Esophagus mucosa (tissue), 1 donor: Measurements from ENCODE around the gene VDAC1. TPM values are rescaled to one million over a fixed set of nuclear protein-coding genes. Genes with fewer than 3 reads are reported as not detected.

Source experiments
- ATAC-seq: fragments of 200-7000 bp; cut with Tn5 transposase; one replicate; pipeline ENCODE4 v1.9.1; 2020
- total RNA-seq: library from RNA; stranded (reverse); gene quantifications from one replicate; pipeline ENCODE4 v1.2.4, GENCODE V29; 2023
- donor health status: DM: yes; HTN: yes; CAD: no.

The VDAC1 gene
- total RNA-seq, 1 donor from 2014 or later, result 154 TPM

GRCh38 chr5:133924221-133924920, 80.4 kb downstream of the VDAC1 start:
- no peak for ATAC-seq

GRCh38 chr5:133921979-133922378, 82.8 kb downstream of the VDAC1 start:
- no peak for ATAC-seq

Other genes starting within 250 kb of the VDAC1 start
- gene C5orf15, start 36.4 kb downstream of the VDAC1 start, total RNA-seq, result 14.3 TPM
- 4.6 TPM for gene TCF7, start 109.7 kb upstream of the VDAC1 start, total RNA-seq
- 206 TPM for gene SKP1, start 172.0 kb upstream of the VDAC1 start, total RNA-seq
- gene PPP2CA, start 221.1 kb upstream of the VDAC1 start, total RNA-seq, result 144 TPM